ENCODE results near the gene STMP1. TPM values are rescaled to one million over a fixed set of nuclear protein-coding genes. Genes with fewer than 3 reads are reported as not detected.

Gene STMP1
- total RNA-seq, 2 donors from 2014 or later = 15.7 to 20.7 TPM

Other genes starting within 250 kb of the STMP1 start
- gene CNOT4, start 152.4 kb upstream of the STMP1 start, total RNA-seq = 10 to 100 TPM; 34.0 to 34.5 TPM
- gene NUP205, start 104.6 kb upstream of the STMP1 start, total RNA-seq = 10 to 100 TPM; 45.4 to 47.4 TPM
- not detected for gene SLC13A4, start 65.7 kb downstream of the STMP1 start, total RNA-seq
- not detected for gene FAM180A, start 86.3 kb downstream of the STMP1 start, total RNA-seq